Gastroesophageal sphincter (tissue), 4 donors: ENCODE results near the gene CTRL. TPM values are rescaled to one million over a fixed set of nuclear protein-coding genes. Genes with fewer than 3 reads are reported as not detected.

Experiments
- ATAC-seq: fragments of 150-250 bp; one replicate; pipeline ENCODE4 v1.9.1; 2016; ENCODE audit warnings: mild to moderate bottlenecking, moderate library complexity
- H3K27ac ChIP-seq, 4 donors: fragments of 200-600 bp; sonication (generic) in 3 of 4; 1 replicate in 3 of 4; 2 replicates in 1 of 4; pipeline ENCODE4 v1.5.1; 2016 to 2019
- H3K27me3 ChIP-seq: fragments of 200-600 bp; sonication (generic); one replicate; pipeline ENCODE4 v1.5.1; 2019
- H3K36me3 ChIP-seq, 2 donors: fragments of 200-600 bp; sonication (generic); one replicate each; pipeline ENCODE4 v1.5.1; 2019; ENCODE audit warnings: control low read depth in 1 of 2
- H3K4me1 ChIP-seq, 3 donors: fragments of 200-600 bp; sonication (generic); 1 replicate in 2 of 3; 2 replicates in 1 of 3; pipeline ENCODE4 v1.5.1; 2016 to 2019; ENCODE audit warnings: control low read depth in 2 of 3
- H3K4me3 ChIP-seq, 2 donors: fragments of 200-600 bp; sonication (generic); one replicate each; pipeline ENCODE4 v1.5.1; 2019; ENCODE audit warnings: mild to moderate bottlenecking in 1 of 2, moderate library complexity in 1 of 2
- H3K9me3 ChIP-seq, 3 donors: fragments of 200-600 bp; sonication (generic); one replicate each; pipeline ENCODE4 v1.5.1; 2017 to 2019; ENCODE audit warnings: control low read depth in 2 of 3
- EP300 ChIP-seq: sonication (generic); formaldehyde crosslinking; IDR thresholded peaks from one replicate; pipeline ENCODE4 v1.6.1; 2017; ENCODE audit warnings: antibody characterized with exemption, mild to moderate bottlenecking
- POLR2A ChIP-seq, 2 donors: fragments of 450-650 bp; IDR thresholded peaks; one replicate each; pipeline ENCODE4 v1.6.1; 2017; ENCODE audit warnings: antibody characterized with exemption in 2 of 2, mild to moderate bottlenecking in 2 of 2, moderate library complexity in 1 of 2
- POLR2AphosphoS5 ChIP-seq: sonication (generic); formaldehyde crosslinking; IDR thresholded peaks from one replicate; pipeline ENCODE4 v1.6.1; 2017; ENCODE audit warnings: antibody characterized with exemption
- WGBS, 2 donors: methylation state at CpG; one replicate each; pipeline ENCODE4 v1.1.5; 2018; ENCODE audit warnings: low coverage in 1 of 2; 5-methylcytosine and 5-hydroxymethylcytosine counted together
- total RNA-seq, 4 donors: library from RNA; depleted of rRNA; stranded (reverse); fragments of >200 nt; gene quantifications; one replicate each; pipeline ENCODE4 v1.1.0, GENCODE V29; 2016
- TF ChIP-seq, protein P1 (sequence below), 4 experiments: fragments of 200-600 bp in 2 of 4; fragments of 450-650 bp in 2 of 4; sonication (generic) in 1 of 4; IDR thresholded peaks; one replicate each; pipeline ENCODE4 v1.5.1; 2017 to 2019; ENCODE audit warnings: antibody characterized with exemption in 4 of 4, mild to moderate bottlenecking in 2 of 4, moderate library complexity in 2 of 4

CTRL gene
- total RNA-seq, 4 donors from 2014 or later = 1.2 to 5.0 TPM; not detected in 2

DNA sequence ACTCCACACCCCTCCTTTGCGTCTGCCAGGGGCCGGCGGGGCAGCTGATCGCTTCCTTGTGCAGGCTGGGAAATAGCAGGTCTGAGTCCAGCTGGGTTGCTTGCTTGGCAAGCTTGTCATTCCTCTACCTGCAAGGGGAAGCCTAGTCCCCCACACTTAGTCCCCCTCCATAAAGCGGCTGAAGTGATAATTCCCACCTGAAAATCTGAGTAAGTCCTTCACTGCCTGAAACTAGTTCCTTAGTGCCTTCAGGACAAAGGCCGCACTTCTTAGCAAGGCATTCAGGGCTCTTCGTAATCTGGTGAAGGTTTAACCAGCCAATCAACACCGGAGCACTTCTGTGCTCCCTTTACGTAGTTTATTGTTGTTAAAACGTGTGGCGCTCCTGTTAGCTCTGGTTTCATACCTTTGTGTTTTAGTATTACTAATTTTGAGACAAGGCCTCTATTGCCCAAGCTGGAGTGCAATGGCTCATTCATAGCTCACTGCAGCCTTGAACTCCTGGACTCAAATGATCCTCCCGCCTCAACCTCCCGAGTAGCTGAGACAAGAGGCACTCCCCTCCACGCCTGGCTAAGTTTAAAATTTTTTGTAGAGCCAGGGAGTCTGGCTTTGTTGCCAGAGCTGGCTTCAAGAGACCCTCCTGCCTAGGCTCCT lies 37.8 kb downstream of the CTRL start:
- ATAC-seq = no peak
- TF ChIP-seq, protein P1, sequence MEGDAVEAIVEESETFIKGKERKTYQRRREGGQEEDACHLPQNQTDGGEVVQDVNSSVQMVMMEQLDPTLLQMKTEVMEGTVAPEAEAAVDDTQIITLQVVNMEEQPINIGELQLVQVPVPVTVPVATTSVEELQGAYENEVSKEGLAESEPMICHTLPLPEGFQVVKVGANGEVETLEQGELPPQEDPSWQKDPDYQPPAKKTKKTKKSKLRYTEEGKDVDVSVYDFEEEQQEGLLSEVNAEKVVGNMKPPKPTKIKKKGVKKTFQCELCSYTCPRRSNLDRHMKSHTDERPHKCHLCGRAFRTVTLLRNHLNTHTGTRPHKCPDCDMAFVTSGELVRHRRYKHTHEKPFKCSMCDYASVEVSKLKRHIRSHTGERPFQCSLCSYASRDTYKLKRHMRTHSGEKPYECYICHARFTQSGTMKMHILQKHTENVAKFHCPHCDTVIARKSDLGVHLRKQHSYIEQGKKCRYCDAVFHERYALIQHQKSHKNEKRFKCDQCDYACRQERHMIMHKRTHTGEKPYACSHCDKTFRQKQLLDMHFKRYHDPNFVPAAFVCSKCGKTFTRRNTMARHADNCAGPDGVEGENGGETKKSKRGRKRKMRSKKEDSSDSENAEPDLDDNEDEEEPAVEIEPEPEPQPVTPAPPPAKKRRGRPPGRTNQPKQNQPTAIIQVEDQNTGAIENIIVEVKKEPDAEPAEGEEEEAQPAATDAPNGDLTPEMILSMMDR (IDR thresholded peaks at IDR 0.05) = no peak
- no peak for TF ChIP-seq EP300
- no peak for TF ChIP-seq POLR2A (IDR thresholded peaks at IDR 0.05)
- no peak for TF ChIP-seq POLR2AphosphoS5
- Histone ChIP-seq H3K27ac (peak overlapping the region; percentile 96 to 99 (median 98)), H3K9me3 (no peaks in the 10 kb centered on the region), H3K4me3 (peak overlapping the region; percentile 92 to 98), H3K27me3 (no peaks in the 10 kb centered on the region), H3K36me3 (no peaks in the 10 kb centered on the region), H3K4me1 (peaks cover 7 to 62% (median 26%) of the 10 kb centered on the region in 3 donors)
- 9 to 25% methylated on average over 5 to 11 of the region's 14 CpGs for WGBS, 2 donors

DNA sequence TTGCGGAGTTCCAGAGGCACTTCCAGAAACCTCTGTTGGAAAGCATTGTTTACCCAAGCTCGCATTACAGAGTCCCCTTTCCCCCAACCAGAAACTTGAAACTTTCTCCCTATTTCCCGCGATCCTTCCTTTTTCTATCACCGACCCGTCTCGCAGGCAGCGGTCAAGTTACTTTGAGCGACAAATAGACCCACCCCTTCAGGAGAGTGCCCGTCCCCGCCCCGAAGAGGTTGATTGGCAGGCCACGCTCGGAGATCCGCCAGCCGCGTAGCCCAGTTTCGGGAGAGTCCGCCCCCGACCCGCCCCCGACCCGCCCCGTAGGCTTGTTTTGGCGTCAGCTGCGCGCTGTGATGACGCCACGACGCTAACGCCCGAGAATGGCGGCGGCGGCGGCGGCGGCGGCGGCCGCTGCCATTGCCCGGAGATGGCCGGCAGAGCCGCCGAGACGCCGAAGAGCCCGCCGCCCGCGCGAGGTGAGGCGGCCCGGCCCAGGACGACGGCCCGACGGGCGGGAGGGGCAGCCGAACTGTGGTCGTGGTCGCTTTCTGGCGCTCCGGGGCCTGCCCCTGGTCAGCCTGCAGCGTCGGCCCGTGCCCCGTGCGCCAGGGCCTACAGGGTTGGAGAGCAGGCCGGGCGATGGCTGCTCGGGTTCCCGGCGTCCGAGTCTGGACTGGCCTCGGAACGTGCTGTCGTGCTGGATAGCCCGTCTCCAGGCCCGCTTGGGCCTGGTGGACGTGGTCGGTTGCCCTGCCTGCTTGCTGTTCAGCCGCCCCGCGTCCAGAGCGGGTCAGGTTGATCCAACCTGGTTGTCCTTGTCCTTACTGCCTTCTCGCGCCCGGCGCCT lies 38.5 kb downstream of the CTRL start, which contains the start of gene PSKH1:
Gene PSKH1, plus strand, starts transcription at position 356 of the 844 bp plus-strand sequence. CDS start 15,496 bp downstream, outside the sequence.
- 0 to 1% methylated on average over 1 to 9 of the region's 90 CpGs for WGBS, 2 donors
- ATAC-seq = peak; percentile 97

DNA sequence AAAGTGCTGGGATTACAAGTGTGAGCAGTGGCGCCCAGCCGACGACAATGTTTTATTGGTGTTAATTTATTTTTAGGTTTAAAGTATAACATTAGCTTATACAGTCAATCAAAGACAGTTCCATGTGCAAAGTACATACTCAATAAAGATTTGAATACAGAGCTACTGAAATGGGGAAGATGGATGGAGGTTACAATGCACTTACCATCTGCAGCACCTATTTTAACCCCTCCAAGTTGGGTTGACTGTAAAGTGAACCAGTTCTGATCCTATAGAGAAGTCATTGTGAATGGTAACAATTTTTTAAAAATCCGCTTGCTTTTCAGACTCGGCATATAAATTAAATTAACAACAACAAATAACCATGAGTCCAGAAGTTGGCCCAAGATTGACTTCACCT lies 39.3 kb downstream of the CTRL start:
- no peak for ATAC-seq
- H3K9me3 ChIP-seq = no peaks in the 10 kb centered on the region
- peaks cover 7 to 48% (median 19%) of the 10 kb centered on the region in 3 donors for H3K4me1 ChIP-seq
- H3K36me3 ChIP-seq = no peaks in the 10 kb centered on the region
- TF ChIP-seq POLR2AphosphoS5 (no peak), POLR2A (IDR thresholded peaks at IDR 0.05) (no peak), EP300 (no peak)
- TF ChIP-seq, protein P1 (IDR thresholded peaks at IDR 0.05) = no peak
- peak overlapping the region; percentile 45 to 99 (median 98) for H3K27ac ChIP-seq
- WGBS, 2 donors = 53 to 60% methylated on average over 2 to 5 of the region's 5 CpGs
- peak overlapping the region; percentile 92 to 98 for H3K4me3 ChIP-seq
- H3K27me3 ChIP-seq = no peaks in the 10 kb centered on the region

More for the DNA sequence above, 38.5 kb downstream of the CTRL start, which contains the start of gene PSKH1:
- Histone ChIP-seq H3K4me3 (peak within 1 kb of the TSS; percentile 92 to 98), H3K27me3 (no peaks in the 10 kb centered on the region), H3K9me3 (no peaks in the 10 kb centered on the region), H3K4me1 (peaks cover 7 to 56% (median 26%) of the 10 kb centered on the region in 3 donors), H3K27ac (peak within 1 kb of the TSS; percentile 96 to 99 (median 98)), H3K36me3 (no peaks in the 10 kb centered on the region)
- peak; percentile 64 for TF ChIP-seq POLR2AphosphoS5
- TF ChIP-seq, protein P1 (IDR thresholded peaks at IDR 0.05) = peak in 1 of 4 experiments; percentile 9
- no peak for TF ChIP-seq EP300
- peak; percentile 87 to 90 for TF ChIP-seq POLR2A (IDR thresholded peaks at IDR 0.05)

DNA sequence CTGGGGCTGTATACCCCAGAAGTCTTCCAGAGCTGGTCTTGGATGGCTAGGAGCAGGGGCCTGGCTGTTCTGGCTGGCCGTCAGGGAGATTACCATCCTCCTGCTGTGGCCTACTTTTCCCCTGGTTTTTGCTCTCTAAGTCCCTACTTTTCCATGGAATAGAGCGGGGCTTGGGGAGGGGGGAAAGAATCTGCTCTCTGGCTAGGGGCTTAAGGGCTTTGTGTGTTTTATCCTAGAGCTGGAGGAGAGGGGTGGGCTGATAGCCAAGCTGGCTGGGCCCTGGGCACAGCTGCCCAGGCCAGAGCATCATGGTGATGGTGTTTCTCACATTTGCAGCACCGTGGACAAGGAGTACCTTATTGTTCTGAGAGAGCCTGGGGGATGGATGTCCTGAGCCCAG lies 43.3 kb downstream of the CTRL start:
- Histone ChIP-seq H3K27me3 (no peaks in the 10 kb centered on the region), H3K9me3 (no peaks in the 10 kb centered on the region), H3K4me1 (peaks cover 0 to 30% (median 8%) of the 10 kb centered on the region in 3 donors), H3K36me3 (peaks cover 0 to 25% of the 10 kb centered on the region in 2 donors), H3K4me3 (no peak overlapping the region), H3K27ac (no peak overlapping the region)
- whole genome bisulfite sequencing, 2 donors = 83% methylated on average over 2 of the region's 3 CpGs; no CpG with 5 or more reads in 1 of the 2 donors
- ATAC-seq = no peak
- TF ChIP-seq, protein P1 (IDR thresholded peaks at IDR 0.05) = no peak
- TF ChIP-seq POLR2AphosphoS5 (no peak), POLR2A (IDR thresholded peaks at IDR 0.05) (no peak), EP300 (no peak)
